Right lobe of liver (tissue), 6 donors: ENCODE results near the gene TSPAN33. TPM values are rescaled to one million over a fixed set of nuclear protein-coding genes. Genes with fewer than 3 reads are reported as not detected.

Source experiments
- ATAC-seq, 4 donors: fragments of 200-7000 bp; cut with Tn5 transposase; one replicate each; pipeline ENCODE4 v1.9.1; 2020; ENCODE audit warnings: mild to moderate bottlenecking in 4 of 4, moderate library complexity in 4 of 4
- DNase-seq, 3 donors: peaks; one replicate each; pipeline ENCODE4 v3.0.0-alpha.2; 2020
- H3K27ac ChIP-seq, 3 donors: fragments of 200-600 bp; one replicate each; pipeline ENCODE4 v1.8.0; 2022
- H3K27me3 ChIP-seq, 2 donors: fragments of 200-600 bp; one replicate each; pipeline ENCODE4 v1.8.0; 2022
- H3K36me3 ChIP-seq, 4 donors: fragments of 200-600 bp; sonication (generic) in 1 of 4; one replicate each; pipeline versions ENCODE4 v1.5.1 to v1.8.0; 2017 to 2022; ENCODE audit warnings: control low read depth in 1 of 4
- H3K4me1 ChIP-seq, 4 donors: fragments of 200-600 bp; sonication (generic) in 1 of 4; one replicate each; pipeline versions ENCODE4 v1.5.1 to v1.8.0; 2017 to 2022; ENCODE audit warnings: control low read depth in 1 of 4
- H3K4me3 ChIP-seq, 3 donors: fragments of 200-600 bp; one replicate each; pipeline ENCODE4 v1.8.0; 2022
- H3K9me3 ChIP-seq, 4 donors: fragments of 200-600 bp; sonication (generic) in 1 of 4; one replicate each; pipeline versions ENCODE4 v1.5.1 to v1.8.0; 2017 to 2022; ENCODE audit warnings: control low read depth in 1 of 4
- CTCF ChIP-seq, 4 donors: fragments of 200-600 bp in 3 of 4; fragments of 450-650 bp in 1 of 4; IDR thresholded peaks; one replicate each; pipeline versions ENCODE4 v1.5.1 to v1.8.0; 2016 to 2022; ENCODE audit warnings: antibody characterized with exemption in 4 of 4, mild to moderate bottlenecking in 2 of 4
- POLR2A ChIP-seq: fragments of 450-650 bp; IDR thresholded peaks from one replicate; pipeline ENCODE4 v1.6.1; 2017; ENCODE audit warnings: antibody characterized with exemption, mild to moderate bottlenecking
- WGBS: methylation state at CpG from one replicate; pipeline ENCODE4 v1.1.6; 2018; ENCODE audit warnings: low coverage, low lambda C conversion rate; ENCODE audit not compliant: insufficient coverage; ENCODE audit errors: missing lambda C conversion rate; 5-methylcytosine and 5-hydroxymethylcytosine counted together
- intact Hi-C, 2 donors: fragments of 100-400 bp; cut with DNase I; formaldehyde crosslinking; loops; one replicate each; pipeline versions ENCODE4 v1.11.2 to v1.14.1; 2022
- total RNA-seq, 6 experiments: library from RNA; depleted of rRNA in 2 of 6; stranded (reverse); fragments of >200 nt in 2 of 6; fragmentation: NEBNext Ultra II Directional in 3 of 6; extraction: Animal tissue kit (Norgen Biotek cat#: 25700) in 3 of 6; gene quantifications; one replicate each; pipeline versions ENCODE4 v1.1.0 to v1.2.4, GENCODE V29; 2016 to 2023
- donor health status: DM: no; HTN: yes; CAD: no.
- donor health status: DM: no; HTN: no; CAD: no.
- donor health status: DM: no; HTN: no; CAD: no.
- donor health status: DM: no; HTN: yes; CAD: no.
- donor health status: DM: no; HTN: yes; CAD: no.

Gene TSPAN33
- total RNA-seq, 6 experiments from 2014 or later, result 9.0 to 34.1 (median 23.2) TPM

GRCh38 chr7:129160161-129160905 lies 15.8 kb downstream of the TSPAN33 start:
- H3K4me3 ChIP-seq, result no peak overlapping the region
- ATAC-seq (no peak), DNase-seq (no peak)
- intact Hi-C loops, result loop anchor here (5.0 kb wide), 1 partner anchor 52 kb away; no protein-coding TSS in a partner anchor
- no peaks in the 10 kb centered on the region for H3K9me3 ChIP-seq
- H3K27ac ChIP-seq, result no peak overlapping the region
- H3K4me1 ChIP-seq, result no peaks in the 10 kb centered on the region
- no peaks in the 10 kb centered on the region for H3K27me3 ChIP-seq
- WGBS, result 89% methylated on average over 3 of the region's 3 CpGs
- no peak for TF ChIP-seq POLR2A
- no peak for TF ChIP-seq CTCF (IDR thresholded peaks at IDR 0.05)
- no peaks in the 10 kb centered on the region for H3K36me3 ChIP-seq

GRCh38 chr7:129161524-129162225 lies 17.2 kb downstream of the TSPAN33 start:
- intact Hi-C loops, result loop anchor here (5.0 kb wide), 1 partner anchor 51 kb away; no protein-coding TSS in a partner anchor
- H3K36me3 ChIP-seq, result no peaks in the 10 kb centered on the region
- no peaks in the 10 kb centered on the region for H3K27me3 ChIP-seq
- 51% methylated on average over 2 of the region's 5 CpGs for WGBS
- TF ChIP-seq POLR2A, result no peak
- no peak for TF ChIP-seq CTCF (IDR thresholded peaks at IDR 0.05)
- no peak for ATAC-seq
- no peaks in the 10 kb centered on the region for H3K4me1 ChIP-seq
- no peak overlapping the region for H3K4me3 ChIP-seq
- no peak for DNase-seq
- no peak overlapping the region for H3K27ac ChIP-seq
- H3K9me3 ChIP-seq, result no peaks in the 10 kb centered on the region

DNA sequence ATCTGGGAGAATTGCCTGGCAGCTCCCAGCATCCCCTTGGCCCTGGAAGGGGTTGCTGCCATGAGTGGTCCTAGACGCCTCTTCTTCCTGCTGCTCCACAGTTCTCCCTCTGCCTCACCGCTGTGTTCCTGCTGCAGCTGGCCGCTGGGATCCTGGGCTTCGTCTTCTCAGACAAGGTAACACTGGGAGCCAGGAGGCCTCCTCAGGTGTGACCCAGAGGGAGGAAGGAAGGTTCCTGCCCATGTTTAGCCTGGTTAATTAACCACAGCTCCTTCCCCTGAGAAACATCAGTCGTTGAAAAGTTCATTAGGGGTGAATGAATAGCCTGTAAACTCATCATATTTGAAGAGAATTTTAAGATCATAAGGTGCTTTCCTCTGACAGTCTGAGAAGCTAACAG lies 18.2 kb downstream of the TSPAN33 start:
- no peak for ATAC-seq
- intact Hi-C loops, result loop anchor here (5.0 kb wide), 1 partner anchor 50 kb away; no protein-coding TSS in a partner anchor
- no peaks in the 10 kb centered on the region for H3K27me3 ChIP-seq
- no peak overlapping the region for H3K27ac ChIP-seq
- H3K4me3 ChIP-seq, result no peak overlapping the region
- WGBS, result 64% methylated on average over 2 of the region's 5 CpGs
- TF ChIP-seq CTCF (IDR thresholded peaks at IDR 0.05) (no peak), POLR2A (no peak)
- no peak for DNase-seq
- no peaks in the 10 kb centered on the region for H3K36me3 ChIP-seq
- H3K9me3 ChIP-seq, result no peaks in the 10 kb centered on the region
- no peaks in the 10 kb centered on the region for H3K4me1 ChIP-seq

DNA sequence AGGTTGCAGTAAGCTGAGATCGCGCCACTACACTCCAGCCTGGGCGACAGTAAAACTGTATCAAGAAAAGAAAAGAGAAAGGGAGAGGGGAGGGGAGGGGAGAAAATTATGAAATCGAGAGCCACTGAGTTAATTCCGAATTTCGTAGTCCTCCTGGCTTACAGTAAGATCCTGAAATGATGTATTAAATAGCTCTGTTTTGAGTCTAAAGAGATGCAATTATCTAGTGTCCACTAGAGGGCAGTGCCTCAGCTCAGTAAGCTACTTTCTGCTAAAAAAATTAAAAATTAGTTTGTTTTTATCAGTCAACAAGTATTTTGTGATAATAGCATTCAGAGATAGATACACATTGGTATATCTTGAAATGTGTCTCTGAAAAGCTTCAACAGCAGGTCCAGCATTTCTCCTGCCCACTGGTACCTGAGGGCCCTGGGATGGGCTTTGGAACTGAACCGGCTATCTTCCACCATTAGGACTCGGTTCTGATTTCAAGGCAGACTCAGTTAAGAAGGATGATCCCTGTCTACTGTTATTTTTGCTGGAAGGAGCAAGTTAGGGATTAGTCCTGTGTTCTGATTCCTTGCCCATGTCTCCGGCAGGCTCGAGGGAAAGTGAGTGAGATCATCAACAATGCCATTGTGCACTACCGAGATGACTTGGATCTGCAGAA lies 19.5 kb downstream of the TSPAN33 start:
- ATAC-seq (peak; percentile 50 to 70 (median 64)), DNase-seq (no peak)
- no peaks in the 10 kb centered on the region for H3K9me3 ChIP-seq
- no peaks in the 10 kb centered on the region for H3K4me1 ChIP-seq
- TF ChIP-seq CTCF (IDR thresholded peaks at IDR 0.05), result peak; percentile 71 to 91 (median 81)
- TF ChIP-seq POLR2A, result no peak
- H3K4me3 ChIP-seq, result no peak overlapping the region
- no peaks in the 10 kb centered on the region for H3K36me3 ChIP-seq
- no peak overlapping the region for H3K27ac ChIP-seq
- intact Hi-C loops, result loop anchor here (5.0 kb wide), 1 partner anchor 48 kb away; no protein-coding TSS in a partner anchor
- H3K27me3 ChIP-seq, result no peaks in the 10 kb centered on the region
- 51% methylated on average over 10 of the region's 11 CpGs for WGBS
